Stimulated activated CD8-positive, alpha-beta memory T cell treated with anti-CD3 and anti-CD28 coated beads, Interleukin-4, amount 100 ng/mL, for 4 hours (primary cell): Measurements from ENCODE around the gene TSC22D1.

Experiments used
- DNase-seq, 2 donors: peaks; one replicate each; pipeline ENCODE4 v3.0.0-alpha.2; 2020; ENCODE audit warnings: low read depth in 2 of 2, low spot score in 1 of 2

Gene TSC22D1

DNA sequence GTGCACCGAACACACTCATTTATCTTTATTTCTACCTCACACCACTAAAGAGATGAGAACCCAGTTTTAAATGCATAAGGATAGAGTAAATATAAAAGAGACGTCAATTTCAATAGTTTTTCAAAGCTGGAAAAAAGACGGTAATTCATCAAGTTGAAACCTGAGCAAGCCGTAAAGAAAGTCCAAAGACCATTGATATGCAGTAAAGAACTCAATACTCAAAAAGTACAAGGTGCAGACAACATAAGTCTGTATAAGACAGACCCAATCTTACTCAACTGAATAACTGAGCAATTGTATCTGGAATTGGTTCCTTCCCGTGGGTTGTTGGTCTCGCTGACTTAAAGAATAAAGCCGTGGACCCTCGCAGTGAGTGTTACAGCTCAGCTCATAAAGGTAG, 120.4 kb downstream of the TSC22D1 start:
- DNase-seq, result no peak

- no peak for DNase-seq
Measured at GRCh38 chr13:44453881-44454280, 122.2 kb downstream of the TSC22D1 start.

DNA sequence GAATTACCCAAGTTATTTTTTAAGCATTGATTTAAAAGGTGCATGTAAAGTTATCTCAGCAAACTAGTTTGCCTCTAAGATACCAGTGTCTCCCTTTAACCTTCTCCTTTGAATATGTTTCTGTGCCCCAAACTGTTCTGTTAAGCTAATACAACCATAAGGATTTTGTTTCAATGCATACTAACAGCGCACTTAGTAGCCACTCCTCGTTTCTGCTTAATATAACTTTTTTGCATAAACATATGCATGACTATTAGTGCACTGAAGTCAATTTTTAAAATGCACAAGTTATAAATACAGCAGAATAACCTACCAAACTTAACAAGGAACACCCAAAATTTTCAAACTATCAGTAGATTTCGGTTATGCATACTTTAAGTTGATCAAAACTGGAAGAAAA, 123.1 kb downstream of the TSC22D1 start:
- no peak for DNase-seq

DNA sequence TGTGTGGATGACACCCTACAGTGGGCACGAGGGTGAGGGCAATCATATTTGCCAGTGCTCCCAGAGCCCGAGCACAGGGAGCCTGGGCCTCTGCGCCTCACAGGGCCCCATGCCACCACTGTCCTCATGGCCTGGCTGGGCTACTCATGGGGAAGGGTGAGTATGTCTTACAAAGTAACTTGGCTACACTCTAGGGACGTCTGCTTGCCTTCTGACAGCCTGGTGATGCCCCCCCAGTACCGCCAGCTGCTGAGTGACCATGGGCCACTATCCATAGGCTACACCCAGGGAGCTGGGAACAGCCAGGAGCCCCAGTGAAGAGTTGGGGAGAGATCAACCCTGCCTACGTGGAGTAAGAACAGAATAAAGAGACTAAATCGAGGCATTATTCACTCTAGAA, 123.7 kb downstream of the TSC22D1 start:
- no peak for DNase-seq

DNA sequence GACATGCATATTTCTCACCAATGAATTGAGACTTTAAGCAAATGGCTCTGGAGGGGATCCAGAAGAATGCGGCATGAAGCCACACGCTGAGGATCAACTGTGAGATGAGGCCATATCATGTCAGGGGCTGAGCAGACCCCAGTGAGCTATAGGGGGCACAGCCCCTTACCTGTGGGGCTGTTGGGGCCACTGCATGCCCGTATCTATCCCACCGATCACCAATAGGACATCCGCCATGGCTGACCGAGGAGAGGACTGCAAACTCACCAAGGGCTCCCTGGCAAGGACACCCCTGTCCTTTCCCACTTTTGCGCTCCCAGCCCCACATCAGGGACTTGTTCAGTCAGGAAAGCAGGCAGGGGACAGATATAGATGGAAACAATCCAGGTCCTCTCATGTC, 124.5 kb downstream of the TSC22D1 start:
- DNase-seq, result no peak

DNA sequence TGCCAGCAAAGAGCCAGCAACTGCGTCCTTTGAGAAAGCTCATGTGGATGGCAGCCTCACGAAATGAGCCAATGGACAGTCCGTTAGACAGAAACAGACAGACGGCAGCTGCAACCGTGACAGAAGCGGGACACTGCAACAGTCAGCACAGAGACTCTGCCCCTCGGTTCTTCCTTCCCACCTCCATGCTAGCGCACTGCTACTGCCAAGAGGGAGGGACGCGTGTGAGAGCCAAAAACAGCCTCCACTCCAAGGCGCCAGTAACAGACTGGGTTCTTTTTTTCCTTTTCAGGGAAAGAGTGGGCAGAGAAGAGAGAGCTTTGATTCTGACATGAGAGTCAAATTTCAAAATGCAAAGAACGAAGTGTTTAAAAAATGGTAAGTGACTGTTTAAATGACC, 125.0 kb downstream of the TSC22D1 start:
- no peak for DNase-seq

- no peak for DNase-seq
Measured at GRCh38 chr13:44449999-44450821, 125.9 kb downstream of the TSC22D1 start.

GRCh38 chr13:44448875-44449274, 127.3 kb downstream of the TSC22D1 start:
- DNase-seq, result no peak

DNA sequence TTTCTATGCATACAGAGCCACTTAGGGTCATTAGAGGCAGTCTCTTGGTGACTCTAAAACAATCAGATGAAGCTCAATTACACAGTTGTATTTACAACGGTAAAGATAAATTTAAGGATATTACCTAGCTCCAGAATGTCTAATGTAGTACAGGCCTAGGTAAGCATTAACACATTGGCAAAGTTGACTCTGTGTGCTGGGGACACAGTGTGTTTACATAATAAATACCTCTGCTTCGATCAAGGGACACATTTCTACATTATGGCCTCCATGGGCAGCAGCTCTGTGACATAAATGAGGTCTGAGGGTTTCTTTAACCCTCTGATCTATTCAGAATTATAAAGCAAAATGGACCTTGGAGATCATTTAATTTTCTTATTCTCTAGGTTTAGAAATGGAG, 127.8 kb downstream of the TSC22D1 start:
- DNase-seq, result no peak

DNA sequence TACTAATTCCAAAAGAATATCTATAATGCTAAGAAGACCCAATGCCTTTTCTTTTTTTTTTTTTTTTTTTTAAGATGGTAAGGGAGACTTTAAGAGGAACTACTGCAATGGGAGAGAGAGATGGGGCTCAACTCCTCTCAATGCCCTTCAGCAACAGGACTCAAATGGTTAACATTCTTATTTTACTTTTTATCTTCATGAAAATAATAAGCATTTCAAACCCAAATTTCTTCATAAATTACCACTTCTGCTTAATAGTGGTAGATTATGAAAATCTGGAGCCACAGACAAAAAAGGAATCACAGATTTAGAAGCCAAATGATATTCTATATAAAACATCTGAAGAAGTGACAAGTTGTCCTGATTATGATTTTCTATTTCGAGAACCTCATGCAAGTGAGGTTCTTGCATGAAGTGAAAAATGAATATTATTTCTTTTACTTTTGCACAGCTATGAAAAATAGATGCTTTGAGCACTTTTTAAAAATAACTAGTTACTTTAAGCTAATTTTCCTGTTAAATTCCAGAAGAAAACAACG, 128.3 kb downstream of the TSC22D1 start:
- DNase-seq, result no peak

DNA sequence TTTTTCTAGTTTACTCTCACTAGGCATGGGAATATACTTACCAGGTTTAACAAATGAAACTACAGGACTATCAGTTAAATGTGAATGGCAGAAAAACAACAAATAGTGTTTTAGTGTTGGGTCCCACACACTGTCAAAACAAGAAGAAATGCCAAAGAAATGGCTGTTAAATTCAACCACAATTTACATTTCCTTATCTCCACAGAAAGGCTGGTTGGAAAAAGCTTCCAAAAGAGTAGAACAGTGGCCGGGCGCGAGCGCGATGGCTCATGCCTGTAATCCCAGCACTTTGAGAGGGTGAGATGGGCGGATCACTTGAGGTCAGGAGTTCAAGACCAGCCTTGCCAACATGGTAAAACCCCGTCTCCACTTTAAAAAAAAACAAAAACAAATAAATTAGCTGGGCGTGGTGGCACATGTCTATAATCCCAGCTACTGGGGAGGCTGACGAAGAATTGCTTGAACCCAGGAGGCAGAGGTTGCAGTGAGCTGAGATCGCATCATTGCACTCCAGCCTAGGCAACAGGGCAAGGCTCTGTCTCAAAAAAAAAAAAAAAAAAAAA, 136.0 kb downstream of the TSC22D1 start:
- DNase-seq, result no peak

GRCh38 chr13:44439452-44440024, 136.6 kb downstream of the TSC22D1 start:
- DNase-seq, result no peak

- DNase-seq, result no peak
Measured at GRCh38 chr13:44438234-44438579, 137.9 kb downstream of the TSC22D1 start.

- no peak for DNase-seq
Measured at GRCh38 chr13:44437356-44438233, 138.5 kb downstream of the TSC22D1 start.

DNA sequence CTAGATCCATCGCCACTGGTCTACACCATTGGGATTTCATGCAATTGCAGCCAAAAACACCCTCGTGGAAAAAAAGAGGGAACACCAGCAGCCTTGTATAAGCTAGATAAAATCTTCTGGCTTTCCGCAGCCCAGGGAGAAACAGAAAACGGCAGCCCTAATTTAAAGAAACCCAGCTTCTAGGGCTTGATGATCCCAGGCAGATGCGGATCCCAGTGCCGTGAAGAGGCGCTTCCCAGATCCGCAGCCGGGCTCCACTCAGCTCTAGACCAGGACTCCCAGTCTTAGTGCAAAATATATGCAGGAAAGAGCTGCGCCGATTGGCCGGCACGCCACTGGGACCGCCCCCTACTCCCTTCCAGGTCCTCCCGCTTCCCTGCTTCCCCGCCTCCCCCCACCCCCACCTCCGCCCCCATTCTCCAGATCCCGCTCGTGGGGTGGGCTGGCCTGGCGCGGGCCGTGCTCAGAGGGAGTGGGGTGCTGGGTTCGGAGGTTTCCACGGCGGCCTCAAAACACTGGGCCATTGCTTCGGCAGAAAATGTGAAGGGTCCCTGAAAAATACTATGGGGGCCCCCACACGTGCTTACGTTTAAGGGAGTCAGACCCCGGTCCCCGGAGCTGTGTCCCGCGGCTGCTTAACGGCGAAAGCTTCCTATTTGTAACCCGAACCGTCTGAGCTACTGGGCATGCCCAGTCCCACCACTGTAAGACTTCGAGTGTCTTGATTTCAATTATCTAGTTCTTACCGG, 139.4 kb downstream of the TSC22D1 start:
- peak; percentile 7 to 17 for DNase-seq

DNA sequence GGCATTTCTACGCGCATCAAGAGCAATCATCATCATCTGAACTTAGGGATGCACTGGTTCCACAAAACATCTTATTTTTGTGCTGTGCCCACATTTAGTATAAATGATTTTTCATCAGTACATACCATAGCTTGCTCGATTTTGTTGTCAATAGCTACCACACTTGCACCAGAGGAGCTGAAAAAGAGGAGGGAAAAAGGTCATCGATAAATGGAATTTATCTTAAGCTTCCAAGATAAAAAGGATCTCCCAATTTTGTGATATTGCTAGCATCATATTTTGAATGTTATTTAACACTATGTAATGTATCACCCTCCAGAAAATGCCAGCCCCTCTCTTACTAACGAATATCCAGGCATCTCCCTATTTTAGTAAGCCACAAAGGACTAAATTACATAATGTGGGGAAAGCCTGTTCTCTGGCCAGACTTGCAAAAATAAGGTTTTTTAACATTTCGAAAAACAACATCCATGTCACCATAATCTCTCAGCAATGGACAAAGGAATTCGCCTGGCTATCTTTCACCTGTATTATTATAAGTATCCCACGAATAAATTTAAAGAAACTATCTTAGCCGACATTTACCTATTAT, 140.1 kb downstream of the TSC22D1 start:
- no peak for DNase-seq

- DNase-seq, result peak; percentile 70 to 81
Measured at GRCh38 chr13:44435142-44435918, 140.8 kb downstream of the TSC22D1 start.

DNA sequence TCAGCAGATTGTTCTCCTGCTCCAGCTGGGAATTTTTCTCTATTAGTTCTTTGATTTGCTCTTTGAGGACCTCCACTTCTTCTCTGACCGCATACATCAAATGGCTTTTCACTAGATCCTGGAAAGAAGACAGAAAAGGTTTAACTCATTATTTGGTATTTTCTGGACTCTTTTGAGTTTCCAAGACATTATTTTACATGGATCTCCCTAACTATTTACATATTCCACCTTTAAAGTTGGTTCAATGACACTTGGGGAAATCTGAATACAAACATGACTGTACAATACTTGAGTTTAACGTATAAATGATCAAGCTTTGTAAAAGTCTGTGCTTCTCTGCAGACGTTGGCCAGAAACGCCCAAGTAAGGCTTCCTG, 141.4 kb downstream of the TSC22D1 start:
- no peak for DNase-seq

GRCh38 chr13:44433863-44434765, 142.0 kb downstream of the TSC22D1 start:
- DNase-seq, result no peak
